Tibial nerve (tissue), 3 donors: ENCODE data around the gene DNAJC1.

Experiments
- POLR2A ChIP-seq, 2 donors: fragments of 450-650 bp; IDR thresholded peaks; one replicate each; pipeline ENCODE4 v1.6.1; 2017; ENCODE audit warnings: antibody characterized with exemption in 2 of 2, mild to moderate bottlenecking in 2 of 2, moderate library complexity in 2 of 2
- TF ChIP-seq, protein P1 (sequence below), 5 experiments: fragments of 200-600 bp in 3 of 5; fragments of 450-650 bp in 2 of 5; sonication (generic) in 3 of 5; IDR thresholded peaks; one replicate each; pipeline ENCODE4 v1.5.1; 2016 to 2019; ENCODE audit warnings: antibody characterized with exemption in 5 of 5, mild to moderate bottlenecking in 3 of 5, moderate library complexity in 2 of 5

- no peak for TF ChIP-seq POLR2A (IDR thresholded peaks at IDR 0.05)
- TF ChIP-seq, protein P1, sequence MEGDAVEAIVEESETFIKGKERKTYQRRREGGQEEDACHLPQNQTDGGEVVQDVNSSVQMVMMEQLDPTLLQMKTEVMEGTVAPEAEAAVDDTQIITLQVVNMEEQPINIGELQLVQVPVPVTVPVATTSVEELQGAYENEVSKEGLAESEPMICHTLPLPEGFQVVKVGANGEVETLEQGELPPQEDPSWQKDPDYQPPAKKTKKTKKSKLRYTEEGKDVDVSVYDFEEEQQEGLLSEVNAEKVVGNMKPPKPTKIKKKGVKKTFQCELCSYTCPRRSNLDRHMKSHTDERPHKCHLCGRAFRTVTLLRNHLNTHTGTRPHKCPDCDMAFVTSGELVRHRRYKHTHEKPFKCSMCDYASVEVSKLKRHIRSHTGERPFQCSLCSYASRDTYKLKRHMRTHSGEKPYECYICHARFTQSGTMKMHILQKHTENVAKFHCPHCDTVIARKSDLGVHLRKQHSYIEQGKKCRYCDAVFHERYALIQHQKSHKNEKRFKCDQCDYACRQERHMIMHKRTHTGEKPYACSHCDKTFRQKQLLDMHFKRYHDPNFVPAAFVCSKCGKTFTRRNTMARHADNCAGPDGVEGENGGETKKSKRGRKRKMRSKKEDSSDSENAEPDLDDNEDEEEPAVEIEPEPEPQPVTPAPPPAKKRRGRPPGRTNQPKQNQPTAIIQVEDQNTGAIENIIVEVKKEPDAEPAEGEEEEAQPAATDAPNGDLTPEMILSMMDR (IDR thresholded peaks at IDR 0.05), result no peak
Measured at GRCh38 chr10:21924511-21924910, 79.0 kb downstream of the DNAJC1 start.
